DMS153 treated with DMSO at 0.1 percent for 48 hours (cell line): ENCODE results near the gene ADGRG1.
"Not testable (repeated sequence)": the region's sequence is repeated elsewhere in the genome, so short reads cannot be mapped to it uniquely, and the experiment has no call there.

Experiments
- DNase-seq: peaks from one replicate; lab custom pipeline; 2025; ENCODE audit not compliant: unreplicated experiment; lab: John Stamatoyannopoulos, UW

ADGRG1 gene

DNA sequence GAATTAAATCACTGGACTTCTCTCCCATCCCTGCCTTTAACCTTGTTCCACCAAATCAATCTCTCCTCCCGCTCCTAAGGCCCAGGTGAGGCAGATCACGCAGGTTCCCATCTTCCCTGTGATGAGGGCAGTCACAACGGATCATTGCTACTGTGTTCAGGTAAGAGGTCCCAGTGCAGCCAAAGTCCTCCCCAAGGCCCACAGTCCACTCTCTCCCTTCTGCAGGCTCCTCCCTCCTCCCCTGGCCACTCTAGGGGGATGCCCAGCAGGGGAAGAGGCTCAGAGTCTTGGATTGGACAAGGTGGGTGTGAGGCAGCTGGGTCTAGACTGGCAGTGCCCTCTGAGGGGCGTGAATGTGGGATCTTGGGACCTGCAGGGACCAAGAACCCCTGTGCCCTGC is 37.1 kb downstream of the ADGRG1 start:
- DNase-seq: no peak

GRCh38 chr16:57666353-57667047 is 38.1 kb downstream of the ADGRG1 start:
- DNase-seq: no peak

DNA sequence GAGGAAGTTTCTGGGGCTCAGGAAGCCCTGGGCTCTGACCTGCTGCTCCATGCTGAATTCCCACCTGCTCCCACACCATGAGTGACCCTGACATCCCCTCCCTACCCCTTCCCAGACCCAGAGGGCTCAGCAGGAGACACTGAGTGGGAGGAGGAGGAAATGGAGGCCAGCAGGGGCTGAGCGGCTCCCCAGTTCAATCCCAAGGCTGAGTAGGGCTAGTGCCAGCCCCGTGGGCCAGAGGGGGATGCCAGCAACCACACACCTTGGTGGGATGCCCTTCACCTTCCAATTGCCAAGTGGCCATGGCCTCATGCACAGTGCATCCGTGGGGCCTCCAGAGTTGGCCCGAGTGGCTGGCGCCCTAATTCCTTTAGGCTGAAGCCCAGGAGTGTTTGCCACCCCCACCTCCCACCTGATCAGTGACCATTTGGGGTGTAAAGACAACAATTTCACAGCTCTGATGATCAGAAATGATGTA is 38.7 kb downstream of the ADGRG1 start:
- no peak for DNase-seq

DNA sequence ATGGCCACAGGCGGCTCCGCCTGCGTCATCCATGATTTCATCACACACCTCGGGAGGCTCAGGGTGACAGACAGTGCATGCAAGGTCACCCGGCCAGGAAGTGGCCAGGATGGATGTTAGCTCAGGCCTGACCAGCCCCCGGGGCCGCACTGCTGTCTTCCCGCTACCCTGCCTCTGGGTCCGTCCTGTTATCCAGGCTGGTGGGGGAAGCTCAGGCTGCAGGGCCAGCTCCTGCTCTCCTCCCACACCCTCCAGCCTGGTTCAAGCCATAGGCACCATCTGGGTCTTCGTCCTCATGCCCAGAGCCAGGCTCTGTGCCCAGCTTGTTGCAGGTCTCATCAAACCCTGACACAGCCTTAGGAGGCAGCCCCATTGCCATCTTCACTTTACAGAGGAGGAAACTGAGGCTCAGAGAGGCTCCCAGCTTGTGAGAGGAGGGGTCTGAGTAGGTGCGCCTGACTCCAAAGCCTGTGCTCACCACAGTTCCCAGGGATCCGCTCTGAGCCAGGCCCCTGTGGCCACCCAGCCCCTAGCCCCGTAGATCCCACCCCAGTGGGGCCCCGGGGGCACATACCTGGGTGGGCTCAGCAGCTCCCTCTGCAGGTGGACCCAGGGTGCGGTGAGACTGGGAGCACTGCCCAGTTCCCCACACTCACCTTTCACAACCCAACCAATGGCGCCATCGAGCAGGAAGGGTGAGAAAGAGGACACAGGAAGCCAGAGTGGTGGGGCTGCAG is 39.3 kb downstream of the ADGRG1 start:
- no peak for DNase-seq

DNA sequence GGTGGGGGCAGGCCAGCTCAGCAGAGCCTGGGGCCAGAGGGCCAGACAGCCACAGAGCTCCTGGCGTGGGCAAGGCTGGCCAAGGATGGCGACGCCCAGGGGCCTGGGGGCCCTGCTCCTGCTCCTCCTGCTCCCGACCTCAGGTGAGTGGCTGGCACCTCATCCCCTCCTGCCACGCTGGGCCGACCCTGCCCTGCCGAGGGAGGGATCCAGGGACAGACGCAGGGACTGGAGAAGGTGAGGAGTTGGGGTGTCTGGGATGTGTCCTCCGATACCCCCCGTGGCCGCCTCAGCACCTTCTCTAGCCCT is 39.8 kb downstream of the ADGRG1 start, which contains the start of gene ADGRG3:
ADGRG3 (plus strand) TSS at position 44 of the 309 bp plus-strand sequence; CDS start at position 86, 42 bp downstream.
- no peak for DNase-seq

- DNase-seq: no peak
These were observed 40.4 kb downstream of the ADGRG1 start for GRCh38 chr16:57668630-57669475.

DNA sequence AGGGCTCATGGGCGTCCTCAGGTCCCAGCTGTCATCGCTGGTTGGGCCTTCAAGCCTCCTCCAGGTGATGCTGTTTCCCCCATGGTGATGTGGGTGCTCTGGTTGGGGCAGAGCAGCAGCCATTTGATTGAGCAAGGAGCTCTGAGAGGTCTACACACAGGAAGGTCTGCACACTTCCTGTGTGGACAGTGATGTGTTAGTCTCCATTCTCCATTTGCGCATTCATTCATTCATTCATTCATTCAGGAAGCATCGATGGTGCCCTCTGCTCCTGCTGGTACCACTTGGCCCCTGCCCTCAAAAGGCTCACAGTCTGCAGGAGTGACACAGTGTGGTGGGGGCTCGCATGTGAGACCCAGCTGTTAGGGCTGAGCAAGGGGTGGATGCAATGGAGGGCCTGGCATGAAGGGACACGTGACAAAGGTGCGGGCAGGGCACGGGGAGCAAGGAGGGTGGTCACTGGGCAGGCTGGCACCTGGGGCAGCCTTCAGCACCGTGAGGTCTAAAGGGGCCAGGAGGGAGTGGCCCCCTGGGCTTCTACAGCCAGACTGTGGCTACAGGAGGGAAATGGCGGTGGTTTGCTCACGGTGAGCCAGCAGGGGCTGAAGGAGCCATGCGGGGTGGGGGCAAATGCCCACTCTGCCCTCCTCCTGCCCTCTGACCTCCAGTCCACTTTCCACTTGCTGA is 41.2 kb downstream of the ADGRG1 start:
- no peak for DNase-seq

- no peak for DNase-seq
These were observed 41.8 kb downstream of the ADGRG1 start for GRCh38 chr16:57670196-57670595.

- DNase-seq: not testable (repeated sequence)
These were observed 43.0 kb downstream of the ADGRG1 start for GRCh38 chr16:57671451-57671850.

DNA sequence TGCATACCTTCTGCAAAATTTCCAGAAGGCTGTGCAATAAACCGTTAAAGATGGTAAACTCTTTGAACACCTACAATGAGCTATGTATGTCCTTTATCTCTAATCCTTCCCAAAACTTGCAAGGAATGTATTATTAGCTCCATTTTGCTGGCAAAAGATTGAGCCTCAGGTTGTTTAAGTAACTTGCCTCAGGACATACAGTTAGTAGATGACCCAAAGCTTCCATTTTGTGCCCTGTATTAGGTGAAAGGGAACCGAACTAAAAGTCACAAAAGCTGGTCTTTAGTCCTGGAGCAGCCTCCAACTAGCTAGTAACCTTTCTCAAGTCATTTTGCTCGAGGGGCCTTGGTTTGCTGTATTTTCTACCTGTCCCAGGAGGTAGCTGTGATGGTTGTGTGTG is 44.0 kb downstream of the ADGRG1 start:
- no peak for DNase-seq

DNA sequence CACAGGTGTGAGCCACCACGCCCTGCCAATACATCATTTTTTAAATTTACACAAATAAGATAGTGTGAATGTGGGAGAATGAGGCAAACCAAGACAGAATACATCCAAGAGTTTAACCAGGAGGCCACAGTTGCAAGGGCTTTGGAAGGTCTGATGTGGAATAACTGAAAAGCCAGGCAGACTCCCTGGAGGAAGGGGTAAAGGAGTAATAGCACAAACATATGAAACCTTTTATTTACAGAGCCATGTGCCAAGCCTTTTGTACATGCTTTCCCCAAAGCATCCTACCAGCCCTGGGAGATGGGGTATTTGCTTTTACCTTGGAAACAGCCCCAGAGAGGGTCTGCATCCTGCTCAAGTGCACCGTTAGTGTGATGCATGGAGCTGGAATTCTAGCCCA is 44.4 kb downstream of the ADGRG1 start:
- no peak for DNase-seq

DNA sequence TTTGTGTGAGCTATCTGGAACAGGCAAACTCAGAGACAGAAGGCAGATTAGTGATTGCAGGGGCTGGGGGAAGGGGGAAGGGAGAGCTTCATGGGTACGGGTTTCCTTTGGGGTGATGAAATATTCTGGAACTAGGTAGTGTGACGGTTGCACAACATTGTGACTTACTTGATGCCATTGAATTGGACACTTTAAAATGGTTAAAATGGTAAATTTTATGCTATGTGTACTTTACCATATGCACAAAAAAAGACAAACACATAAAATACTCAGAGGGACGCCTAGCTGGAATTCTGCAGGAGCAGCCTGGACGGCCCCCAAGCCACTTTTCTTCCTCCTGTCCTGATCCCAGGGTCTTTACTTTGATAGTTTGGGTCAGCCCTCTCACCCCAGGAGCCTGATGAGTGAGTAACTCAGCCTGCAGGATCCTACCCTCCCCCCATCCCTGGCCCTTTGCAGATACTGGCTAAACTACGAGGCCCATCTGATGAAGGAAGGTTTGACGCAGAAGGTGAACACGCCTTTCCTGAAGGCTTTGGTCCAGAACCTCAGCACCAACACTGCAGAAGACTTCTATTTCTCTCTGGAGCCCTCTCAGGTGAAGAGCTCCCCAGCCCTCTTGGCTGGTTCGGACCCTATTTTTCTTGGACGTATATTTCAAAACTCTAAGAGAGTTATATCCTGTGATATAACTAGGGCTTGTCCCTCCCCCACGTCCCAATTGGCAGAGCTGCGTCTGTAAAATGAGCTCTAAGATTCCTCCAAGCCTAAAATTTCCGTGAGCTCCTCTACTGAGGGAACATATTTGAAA is 47.5 kb downstream of the ADGRG1 start:
- no peak for DNase-seq

DNA sequence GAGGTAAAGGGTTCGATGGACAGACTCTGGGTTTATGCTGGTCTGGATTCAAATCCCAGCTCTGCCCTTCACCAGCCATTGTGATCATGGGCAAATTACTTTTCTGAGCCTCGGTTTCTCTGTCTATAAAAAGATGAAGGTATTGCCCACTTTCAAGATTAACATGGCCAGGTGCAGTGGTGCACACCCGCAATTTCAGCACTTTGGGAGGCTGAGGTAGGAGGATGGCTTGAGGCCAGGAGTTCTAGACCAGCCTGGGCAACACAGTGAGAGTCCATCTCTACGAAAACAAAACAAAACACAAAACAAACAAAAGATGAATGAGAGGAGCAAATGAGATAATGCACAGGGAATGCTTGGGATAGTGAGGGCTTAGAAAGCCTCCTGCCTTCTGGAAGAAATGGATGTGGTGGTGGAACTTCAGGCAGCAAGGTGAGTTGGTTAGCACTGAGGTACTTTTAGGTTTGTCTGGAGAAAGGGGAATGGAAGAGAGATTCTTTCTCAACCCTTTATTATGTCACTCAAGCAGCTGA is 48.2 kb downstream of the ADGRG1 start:
- DNase-seq: no peak

DNA sequence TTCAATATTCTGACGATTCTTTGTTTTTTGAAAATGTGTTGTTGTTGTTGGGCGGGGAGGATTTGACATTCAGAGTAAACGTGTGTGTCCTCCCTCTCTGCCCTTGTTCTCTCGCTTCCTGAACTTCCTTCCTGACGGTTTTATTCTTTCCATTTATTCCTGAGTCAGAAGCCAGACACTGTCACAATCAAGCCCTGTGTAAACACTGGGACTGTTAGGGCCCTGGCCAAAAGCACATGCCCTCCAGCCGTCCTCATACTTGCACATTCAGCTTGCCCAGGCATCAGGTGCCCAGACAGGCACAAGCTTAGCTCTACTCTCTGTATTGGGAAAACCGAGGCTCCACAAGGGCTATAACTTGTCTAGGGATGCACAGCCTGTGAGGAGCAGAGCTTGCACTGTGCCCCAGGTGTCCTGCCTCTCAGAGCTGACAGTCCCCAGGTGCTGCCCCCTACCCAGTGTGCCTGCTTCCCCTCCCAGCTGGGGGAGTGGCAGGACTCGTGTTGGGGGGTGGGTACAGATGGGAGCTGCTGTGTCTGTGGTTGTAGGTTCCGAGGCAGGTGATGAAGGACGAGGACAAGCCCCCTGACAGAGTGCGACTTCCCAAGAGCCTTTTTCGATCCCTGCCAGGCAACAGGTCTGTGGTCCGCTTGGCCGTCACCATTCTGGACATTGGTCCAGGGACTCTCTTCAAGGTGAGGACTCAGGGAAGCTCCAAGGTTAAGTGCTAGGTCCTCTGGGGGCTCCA is 49.4 kb downstream of the ADGRG1 start:
- DNase-seq: peak; percentile 14

DNA sequence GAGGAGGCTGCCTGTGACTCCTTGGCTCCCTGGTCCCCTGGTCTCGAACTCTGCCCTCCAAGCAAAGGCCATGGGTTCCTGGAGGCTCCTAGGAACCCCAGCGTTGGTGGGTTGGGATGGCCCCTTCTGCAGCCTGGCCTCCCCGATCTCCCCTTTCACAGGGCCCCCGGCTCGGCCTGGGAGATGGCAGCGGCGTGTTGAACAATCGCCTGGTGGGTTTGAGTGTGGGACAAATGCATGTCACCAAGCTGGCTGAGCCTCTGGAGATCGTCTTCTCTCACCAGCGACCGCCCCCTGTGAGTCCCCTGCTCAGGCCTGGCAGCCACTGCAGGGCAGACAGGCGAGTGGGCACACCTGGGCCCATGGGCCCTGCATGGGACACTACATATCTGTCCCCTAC is 50.6 kb downstream of the ADGRG1 start:
- DNase-seq: no peak

DNA sequence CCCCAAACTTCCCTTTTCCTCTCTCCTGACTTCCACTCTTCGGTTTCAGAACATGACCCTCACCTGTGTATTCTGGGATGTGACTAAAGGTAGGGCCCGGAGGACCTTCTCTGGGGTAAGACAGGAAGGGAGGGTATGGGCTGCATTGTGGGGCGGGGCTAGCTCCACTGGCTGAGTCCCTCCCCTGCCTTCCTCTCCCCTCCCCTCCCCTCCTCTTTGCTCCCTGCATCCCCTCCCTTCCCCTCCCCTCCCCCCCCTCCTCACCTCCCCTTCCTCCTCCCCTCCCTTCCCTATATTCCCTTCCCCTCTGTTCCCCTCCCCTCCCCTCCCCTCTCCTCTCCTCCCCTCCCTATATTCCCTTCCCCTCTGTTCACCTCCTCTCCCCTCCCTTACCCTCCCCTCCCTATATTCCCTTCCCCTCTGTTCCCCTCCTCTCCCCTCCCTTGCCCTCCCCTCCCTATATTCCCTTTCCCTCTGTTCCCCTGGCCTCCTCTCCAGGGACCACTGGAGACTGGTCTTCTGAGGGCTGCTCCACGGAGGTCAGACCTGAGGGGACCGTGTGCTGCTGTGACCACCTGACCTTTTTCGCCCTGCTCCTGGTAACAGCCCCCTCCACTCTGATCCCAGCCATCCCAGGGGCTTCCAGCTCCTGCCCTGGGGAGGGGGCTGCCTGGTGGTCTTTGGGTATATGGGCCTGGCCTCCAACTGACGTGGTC is 51.5 kb downstream of the ADGRG1 start:
- DNase-seq: no peak

- no peak for DNase-seq
These were observed 52.5 kb downstream of the ADGRG1 start for GRCh38 chr16:57680842-57681375.

GRCh38 chr16:57681950-57682728 is 53.7 kb downstream of the ADGRG1 start:
- DNase-seq: no peak
